GM19025 (cell line): ENCODE results near the gene SCN7A.
A peak's percentile ranks its signal among the peaks of the same experiment; 100 is the strongest.

Experiments
- ATAC-seq: cut with Tn5 transposase; IDR thresholded peaks from one replicate; pipeline ENCODE4 v1.9.1; 2021; ENCODE audit warnings: mild to moderate bottlenecking, low read depth, moderate library complexity; ENCODE audit not compliant: unreplicated experiment

Gene SCN7A

GRCh38 chr2:166494140-166494624 lies at the start of gene SCN7A:
TSS of gene SCN7A (minus strand) at chr2:166494249. CDS start at chr2:166477696, 16,553 bp downstream.
- ATAC-seq = no peak

- ATAC-seq = peak; percentile 74
These were observed 45.5 kb upstream of the SCN7A start for GRCh38 chr2:166539340-166540162.

GRCh38 chr2:166536111-166536510 lies 42.1 kb upstream of the SCN7A start:
- ATAC-seq = no peak

- no peak for ATAC-seq
These were observed 27.1 kb upstream of the SCN7A start for GRCh38 chr2:166521155-166521554.

GRCh38 chr2:166520604-166521003 lies 26.6 kb upstream of the SCN7A start:
- ATAC-seq = no peak

GRCh38 chr2:166519391-166519962 lies 25.4 kb upstream of the SCN7A start:
- ATAC-seq = no peak

- ATAC-seq = no peak
These were observed 24.8 kb upstream of the SCN7A start for GRCh38 chr2:166518634-166519390.

- ATAC-seq = no peak
These were observed 23.5 kb upstream of the SCN7A start for GRCh38 chr2:166517533-166518061.

- ATAC-seq = no peak
These were observed 22.8 kb upstream of the SCN7A start for GRCh38 chr2:166516712-166517303.

GRCh38 chr2:166513952-166514351 lies 19.9 kb upstream of the SCN7A start:
- ATAC-seq = no peak

- no peak for ATAC-seq
These were observed 5.2 kb upstream of the SCN7A start for GRCh38 chr2:166499281-166499680.

GRCh38 chr2:166491461-166491860 lies 2.6 kb downstream of the SCN7A start:
- no peak for ATAC-seq

GRCh38 chr2:166487171-166487570 lies 6.9 kb downstream of the SCN7A start:
- no peak for ATAC-seq

- ATAC-seq = no peak
These were observed 8.4 kb downstream of the SCN7A start for GRCh38 chr2:166485558-166486178.

- ATAC-seq = no peak
These were observed 21.7 kb downstream of the SCN7A start for GRCh38 chr2:166472332-166472731.

GRCh38 chr2:166468124-166469024 lies 25.7 kb downstream of the SCN7A start:
- ATAC-seq = no peak

GRCh38 chr2:166464187-166464586 lies 29.9 kb downstream of the SCN7A start:
- no peak for ATAC-seq

GRCh38 chr2:166463640-166464039 lies 30.4 kb downstream of the SCN7A start:
- no peak for ATAC-seq

GRCh38 chr2:166458674-166459073 lies 35.4 kb downstream of the SCN7A start:
- ATAC-seq = no peak
